Keratinocyte (primary cell): Measurements from ENCODE around the gene NOL9. TPM values are rescaled to one million over a fixed set of nuclear protein-coding genes. Genes with fewer than 3 reads are reported as not detected.

Experiments used
- DNase-seq: peaks from one replicate; pipeline ENCODE4 v3.0.0-alpha.2; 2011; ENCODE audit warnings: low read depth, missing footprints, low spot score
- FAIRE-seq: peaks from 2 replicates; lab custom pipeline; 2011; peaks lifted over from hg19 to GRCh38; lab: Jason Lieb, UNC
- H2AFZ ChIP-seq: 2 replicates; pipeline ENCODE4 v1.6.0; 2012; ENCODE audit warnings: low read length, control low read depth, inconsistent platforms; ENCODE audit not compliant: control insufficient read depth
- H3K27ac ChIP-seq: 2 replicates; pipeline ENCODE4 v1.5.1; 2011; ENCODE audit warnings: low read length; ENCODE audit not compliant: control insufficient read depth, insufficient read depth
- H3K27me3 ChIP-seq: 3 replicates; pipeline ENCODE4 v1.6.0; 2011; ENCODE audit warnings: low read length; ENCODE audit not compliant: control insufficient read depth, insufficient read depth; ENCODE audit errors: extremely low read depth
- H3K36me3 ChIP-seq, 2 experiments: 2 replicates in 1 of 2; 3 replicates in 1 of 2; pipeline ENCODE4 v1.5.1; 2011; ENCODE audit warnings: low read length in 2 of 2, mild to moderate bottlenecking in 1 of 2; ENCODE audit not compliant: control insufficient read depth in 2 of 2, insufficient read depth in 2 of 2; ENCODE audit errors: extremely low read depth in 1 of 2
- H3K4me1 ChIP-seq: 3 replicates; pipeline ENCODE4 v1.5.1; 2011; ENCODE audit warnings: low read length; ENCODE audit not compliant: control insufficient read depth, insufficient read depth; ENCODE audit errors: extremely low read depth
- H3K4me2 ChIP-seq: 3 replicates; pipeline ENCODE4 v1.6.0; 2011; ENCODE audit warnings: low read depth, low read length; ENCODE audit not compliant: control insufficient read depth, insufficient read depth; ENCODE audit errors: extremely low read depth
- H3K4me3 ChIP-seq, 3 experiments: fragments of 200-600 bp in 1 of 3; sonication (generic) in 1 of 3; 2 replicates in 2 of 3; 3 replicates in 1 of 3; pipeline ENCODE4 v1.5.1; 2011 to 2016; ENCODE audit warnings: low read length in 3 of 3, mild to moderate bottlenecking in 3 of 3, control low read depth in 2 of 3, inconsistent platforms in 1 of 3, low read depth in 1 of 3, mixed read lengths in 1 of 3, mixed run types in 1 of 3, moderate library complexity in 1 of 3; ENCODE audit not compliant: control insufficient read depth in 2 of 3, insufficient read depth in 2 of 3; ENCODE audit errors: extremely low read depth in 1 of 3
- H3K79me2 ChIP-seq: 2 replicates; pipeline ENCODE4 v1.6.0; 2012; ENCODE audit warnings: low read length; ENCODE audit not compliant: control insufficient read depth, insufficient read depth
- H3K9ac ChIP-seq: 3 replicates; pipeline ENCODE4 v1.6.0; 2011; ENCODE audit warnings: low read length; ENCODE audit not compliant: control insufficient read depth, insufficient read depth; ENCODE audit errors: extremely low read depth
- H3K9me1 ChIP-seq: 3 replicates; pipeline ENCODE4 v1.6.0; 2011; ENCODE audit warnings: low read length; ENCODE audit not compliant: control insufficient read depth, insufficient read depth; ENCODE audit errors: extremely low read depth
- H3K9me3 ChIP-seq: 2 replicates; pipeline ENCODE4 v1.5.1; 2012; ENCODE audit warnings: low read depth, low read length; ENCODE audit not compliant: control insufficient read depth
- H4K20me1 ChIP-seq: 3 replicates; pipeline ENCODE4 v1.6.0; 2011; ENCODE audit warnings: low read length; ENCODE audit not compliant: control insufficient read depth, insufficient read depth; ENCODE audit errors: extremely low read depth
- EZH2 ChIP-seq: IDR thresholded peaks from one replicate; pipeline ENCODE4 v1.6.1; 2012; ENCODE audit warnings: inconsistent platforms, mild to moderate bottlenecking, low read length, moderate library complexity
- dilution Hi-C: fragments of 300-500 bp; cut with MboI; formaldehyde crosslinking; loops from one replicate; pipeline ENCODE4 v1.7.0; 2020; ENCODE audit warnings: low sequenced_read_pairs; ENCODE audit not compliant: extremely low pct_ligation_motif_present
- polyA plus RNA-seq, 5 experiments: library from polyadenylated mRNA; depleted of rRNA in 3 of 5; stranded (reverse) in 3 of 5; stranded (forward) in 1 of 5; unstranded in 1 of 5; fragments of >200 nt; gene quantifications; 1 replicate in 1 of 5; 2 replicates in 3 of 5; 3 replicates in 1 of 5; pipeline versions ENCODE4 v1.2.1 to v1.2.3, GENCODE V29; 2011 to 2012; ENCODE audit warnings: missing spikeins in 2 of 5, low read depth in 1 of 5, low replicate concordance in 1 of 5
- TF ChIP-seq, protein P1 (sequence below), 3 experiments: IDR thresholded peaks in 1 of 3; conservative IDR thresholded peaks in 1 of 3; optimal IDR thresholded peaks in 1 of 3; 2 replicates in 2 of 3; 3 replicates in 1 of 3; pipeline versions ENCODE3 to v1.5.1; 2011; ENCODE audit warnings: low read length in 3 of 3, mild to moderate bottlenecking in 3 of 3, moderate library complexity in 2 of 3, control low read depth in 1 of 3, inconsistent platforms in 1 of 3; ENCODE audit not compliant: insufficient read depth in 2 of 3; ENCODE audit errors: extremely low read depth in 1 of 3

Gene NOL9
- polyA plus RNA-seq, 1 donor (not counting 4 experiments of a cell fraction or from before 2014, with no cell fraction given), result 24.6 TPM

DNA sequence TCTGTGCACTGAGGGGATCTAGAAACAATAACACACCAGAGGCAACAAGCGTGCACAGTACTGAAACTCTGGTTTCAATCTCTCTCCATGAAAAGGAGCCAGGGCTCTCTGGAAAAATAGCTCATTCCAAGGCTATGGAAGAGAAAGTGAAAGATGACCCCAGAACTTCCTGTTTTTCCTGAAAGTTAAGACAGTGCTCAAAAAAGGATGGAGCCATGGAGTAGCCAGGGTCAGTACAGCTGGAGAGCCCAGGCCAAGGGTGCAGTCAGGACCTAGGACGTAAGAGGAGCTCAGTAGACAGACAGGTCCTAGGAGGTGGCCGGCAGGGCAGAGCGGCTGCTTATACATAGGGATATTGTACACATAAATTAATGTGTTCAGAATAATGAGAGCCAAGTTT is 19.1 kb downstream of the NOL9 start:
- Histone ChIP-seq H3K4me1 (no peaks in the 10 kb centered on the region), H4K20me1 (no peaks in the 10 kb centered on the region), H3K27me3 (no peaks in the 10 kb centered on the region), H3K79me2 (no peaks in the 10 kb centered on the region), H3K4me2 (no peak overlapping the region), H3K9me3 (no peaks in the 10 kb centered on the region), H3K4me3 (no peak overlapping the region), H3K36me3 (peaks cover 28 to 34% of the 10 kb centered on the region in 2 experiments), H3K27ac (no peak overlapping the region), H3K9me1 (no peaks in the 10 kb centered on the region), H2AFZ (no peak overlapping the region), H3K9ac (no peak overlapping the region)
- dilution Hi-C loops, result no loop called here
- DNase-seq, result no peak
- TF ChIP-seq, protein P1, sequence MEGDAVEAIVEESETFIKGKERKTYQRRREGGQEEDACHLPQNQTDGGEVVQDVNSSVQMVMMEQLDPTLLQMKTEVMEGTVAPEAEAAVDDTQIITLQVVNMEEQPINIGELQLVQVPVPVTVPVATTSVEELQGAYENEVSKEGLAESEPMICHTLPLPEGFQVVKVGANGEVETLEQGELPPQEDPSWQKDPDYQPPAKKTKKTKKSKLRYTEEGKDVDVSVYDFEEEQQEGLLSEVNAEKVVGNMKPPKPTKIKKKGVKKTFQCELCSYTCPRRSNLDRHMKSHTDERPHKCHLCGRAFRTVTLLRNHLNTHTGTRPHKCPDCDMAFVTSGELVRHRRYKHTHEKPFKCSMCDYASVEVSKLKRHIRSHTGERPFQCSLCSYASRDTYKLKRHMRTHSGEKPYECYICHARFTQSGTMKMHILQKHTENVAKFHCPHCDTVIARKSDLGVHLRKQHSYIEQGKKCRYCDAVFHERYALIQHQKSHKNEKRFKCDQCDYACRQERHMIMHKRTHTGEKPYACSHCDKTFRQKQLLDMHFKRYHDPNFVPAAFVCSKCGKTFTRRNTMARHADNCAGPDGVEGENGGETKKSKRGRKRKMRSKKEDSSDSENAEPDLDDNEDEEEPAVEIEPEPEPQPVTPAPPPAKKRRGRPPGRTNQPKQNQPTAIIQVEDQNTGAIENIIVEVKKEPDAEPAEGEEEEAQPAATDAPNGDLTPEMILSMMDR (optimal IDR thresholded peaks at IDR 0.05 in 1 of 3, IDR thresholded peaks at IDR 0.05 in 1 of 3, conservative IDR thresholded peaks at IDR 0.05 in 1 of 3; ENCODE audit: extremely low read depth in 1 of 3, insufficient read depth in 2 of 3, low read length in 3 of 3), result no peak
- no peak for TF ChIP-seq EZH2
- no peak for FAIRE-seq

DNA sequence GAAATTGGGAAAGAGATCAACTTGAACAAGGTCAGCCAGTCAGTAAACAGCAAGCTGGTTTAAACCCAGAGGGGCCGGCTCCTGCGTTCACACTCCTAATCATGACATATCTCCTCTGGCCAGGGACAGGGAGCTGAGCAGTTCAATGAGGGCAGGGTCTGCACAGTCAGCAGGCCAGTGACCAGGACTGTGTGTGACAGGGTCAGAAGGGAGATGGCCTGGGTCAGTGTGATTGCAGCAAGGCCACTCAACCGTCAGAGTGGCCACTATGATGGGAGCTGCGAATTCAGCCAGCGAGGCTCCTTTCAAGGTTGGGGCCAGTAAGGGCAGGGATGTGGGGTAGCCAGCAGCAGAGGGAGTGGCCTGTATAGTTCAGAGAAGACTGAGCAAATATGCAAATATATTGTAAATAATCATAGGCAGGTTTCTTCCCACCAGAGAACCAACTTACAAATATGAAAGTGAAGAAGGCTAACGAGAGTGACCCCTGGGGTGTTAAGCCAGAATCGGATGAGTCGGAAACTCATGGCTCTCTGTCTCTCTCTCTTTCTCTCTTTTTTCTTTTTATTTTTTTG is 20.0 kb downstream of the NOL9 start:
- no peaks in the 10 kb centered on the region for H3K27me3 ChIP-seq
- dilution Hi-C loops, result no loop called here
- H3K4me2 ChIP-seq, result no peak overlapping the region
- no peak for TF ChIP-seq EZH2
- TF ChIP-seq, protein P1 (optimal IDR thresholded peaks at IDR 0.05 in 1 of 3, IDR thresholded peaks at IDR 0.05 in 1 of 3, conservative IDR thresholded peaks at IDR 0.05 in 1 of 3; ENCODE audit: extremely low read depth in 1 of 3, insufficient read depth in 2 of 3, low read length in 3 of 3), result no peak
- no peaks in the 10 kb centered on the region for H3K9me1 ChIP-seq
- no peaks in the 10 kb centered on the region for H3K4me1 ChIP-seq
- FAIRE-seq (no peak), DNase-seq (no peak)
- H3K27ac ChIP-seq, result no peak overlapping the region
- H4K20me1 ChIP-seq, result no peaks in the 10 kb centered on the region
- no peaks in the 10 kb centered on the region for H3K79me2 ChIP-seq
- no peak overlapping the region for H3K9ac ChIP-seq
- peaks cover 29 to 34% of the 10 kb centered on the region in 2 experiments for H3K36me3 ChIP-seq
- H3K9me3 ChIP-seq, result no peaks in the 10 kb centered on the region
- H2AFZ ChIP-seq, result no peak overlapping the region
- H3K4me3 ChIP-seq, result no peak overlapping the region
